Measurements from ENCODE around the gene GNG4. TPM values are rescaled to one million over a fixed set of nuclear protein-coding genes. Genes with fewer than 3 reads are reported as not detected.

The GNG4 gene
- total and polyA plus RNA-seq, 12 donors = 0.22 to 25.8 (median 3.8) TPM; not detected in 2

DNA sequence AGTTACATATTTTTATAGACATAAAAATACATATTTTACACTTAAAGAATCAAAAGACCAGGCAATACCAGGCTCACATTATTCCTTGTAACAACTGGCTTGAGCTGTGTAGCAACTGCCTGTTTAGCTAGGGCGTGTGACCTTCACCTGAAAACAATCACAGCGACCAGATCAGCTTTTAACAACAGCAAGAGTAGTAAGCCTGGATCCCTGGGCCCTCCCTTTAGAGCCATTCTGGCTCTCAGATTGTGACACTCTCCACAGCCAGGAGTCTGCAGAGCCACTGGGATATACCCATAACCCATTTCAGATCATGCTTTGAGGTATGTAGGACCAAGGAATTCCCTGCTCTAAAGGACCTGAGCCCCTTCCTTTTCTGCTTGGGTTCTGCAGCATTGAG lies 29.4 kb upstream of the GNG4 start:
- Histone ChIP-seq H3K36me3 (replicated peaks in 1 of 2) (peaks cover 0 to 11% of the 10 kb centered on the region in 2 donors), H3K9me3 (replicated peaks in 1 of 3) (no peaks in the 10 kb centered on the region), H3K27me3 (no peaks in the 10 kb centered on the region), H3K4me3 (no peak overlapping the region), H3K4me1 (replicated peaks in 1 of 2) (peaks cover 4 to 15% of the 10 kb centered on the region in 2 donors), H3K27ac (no peak overlapping the region)
- no peak for TF ChIP-seq CTCF (IDR thresholded peaks at IDR 0.05)
- no peak for TF ChIP-seq POLR2A (IDR thresholded peaks at IDR 0.05)
- 52 to 63% (median 58%) methylated on average over 2 of the region's 2 CpGs for WGBS, 4 donors
- intact Hi-C loops (cut with DNase I) = no loop called here
- peak in 6 of 7 donors; percentile 18 to 62 (median 38) for DNase-seq

DNA sequence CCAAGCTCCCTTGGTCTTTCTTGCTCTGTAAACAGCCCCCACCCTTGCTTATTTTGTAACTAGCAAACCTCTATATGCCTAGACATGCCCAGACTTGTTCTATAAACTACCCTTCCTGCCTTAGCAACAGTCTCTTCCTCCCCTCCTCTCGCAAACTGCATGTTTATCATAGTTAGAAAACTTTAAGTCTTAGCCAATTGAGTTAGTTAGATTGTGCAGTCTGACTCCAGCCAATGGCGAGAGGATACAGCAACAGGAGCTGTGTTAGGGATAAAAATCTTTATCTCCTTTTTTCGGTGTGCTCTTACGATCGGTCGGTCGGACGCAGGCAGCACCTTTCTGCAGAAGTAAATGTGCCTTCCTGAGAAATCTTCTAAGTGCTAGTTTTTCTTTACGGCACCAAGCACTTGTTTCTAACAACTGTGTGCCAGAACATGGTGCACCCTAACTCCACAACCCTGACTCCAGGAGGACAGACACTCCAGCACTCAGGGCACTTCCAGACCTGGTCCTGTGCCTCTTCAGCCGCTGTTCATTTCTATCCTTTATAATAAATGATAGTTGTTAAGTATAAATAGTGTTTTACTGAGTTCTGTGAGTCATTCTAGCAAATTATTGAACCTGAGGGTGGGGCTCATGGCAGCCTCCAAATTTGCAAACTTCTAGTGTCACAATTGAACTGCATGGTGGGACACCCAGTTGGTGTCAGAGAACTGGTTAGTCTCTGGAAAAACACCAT lies 25.7 kb upstream of the GNG4 start:
- DNase-seq = no peak
- H3K27ac ChIP-seq = no peak overlapping the region
- no peak overlapping the region for H3K4me3 ChIP-seq
- WGBS, 4 donors = 97 to 99% (median 98%) methylated on average over 10 of the region's 10 CpGs
- peaks cover 0 to 11% of the 10 kb centered on the region in 2 donors for H3K36me3 ChIP-seq (replicated peaks in 1 of 2)
- H3K4me1 ChIP-seq (replicated peaks in 1 of 2) = peaks cover 4 to 15% of the 10 kb centered on the region in 2 donors
- H3K27me3 ChIP-seq = no peaks in the 10 kb centered on the region
- TF ChIP-seq CTCF (IDR thresholded peaks at IDR 0.05) (no peak), POLR2A (IDR thresholded peaks at IDR 0.05) (no peak)
- intact Hi-C loops (cut with DNase I) = no loop called here
- H3K9me3 ChIP-seq (replicated peaks in 1 of 3) = peaks cover 0 to 14% (median 0%) of the 10 kb centered on the region in 3 donors

DNA sequence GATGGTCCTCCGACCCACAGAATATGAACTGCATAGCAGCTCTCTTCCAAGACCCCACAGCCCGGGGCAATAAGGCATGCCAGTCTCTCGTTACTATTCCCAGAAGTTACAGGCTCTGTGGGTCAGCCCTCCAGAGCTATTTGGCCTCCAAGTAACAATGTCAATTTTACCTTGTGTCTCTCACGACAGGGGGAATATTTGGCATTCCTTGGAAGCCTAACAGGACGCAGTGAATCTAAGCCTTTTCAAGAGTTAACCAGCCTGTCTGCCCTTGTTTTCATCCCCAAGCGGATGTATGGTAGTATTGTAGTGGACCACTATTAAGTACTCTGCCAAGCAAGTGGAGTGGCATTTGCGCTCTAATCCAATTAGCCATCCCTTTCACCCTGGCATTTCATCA lies 24.4 kb upstream of the GNG4 start:
- peaks cover 0 to 20% (median 0%) of the 10 kb centered on the region in 3 donors for H3K9me3 ChIP-seq (replicated peaks in 1 of 3)
- TF ChIP-seq CTCF (IDR thresholded peaks at IDR 0.05) (no peak), POLR2A (IDR thresholded peaks at IDR 0.05) (no peak)
- H3K36me3 ChIP-seq (replicated peaks in 1 of 2) = peaks cover 0 to 11% of the 10 kb centered on the region in 2 donors
- no peaks in the 10 kb centered on the region for H3K27me3 ChIP-seq
- intact Hi-C loops (cut with DNase I) = no loop called here
- no peak overlapping the region for H3K4me3 ChIP-seq
- H3K27ac ChIP-seq = no peak overlapping the region
- no peak for DNase-seq
- 78 to 80% (median 79%) methylated on average over 7 of the region's 7 CpGs for WGBS, 4 donors
- peaks cover 0 to 2% of the 10 kb centered on the region in 2 donors for H3K4me1 ChIP-seq (replicated peaks in 1 of 2)

DNA sequence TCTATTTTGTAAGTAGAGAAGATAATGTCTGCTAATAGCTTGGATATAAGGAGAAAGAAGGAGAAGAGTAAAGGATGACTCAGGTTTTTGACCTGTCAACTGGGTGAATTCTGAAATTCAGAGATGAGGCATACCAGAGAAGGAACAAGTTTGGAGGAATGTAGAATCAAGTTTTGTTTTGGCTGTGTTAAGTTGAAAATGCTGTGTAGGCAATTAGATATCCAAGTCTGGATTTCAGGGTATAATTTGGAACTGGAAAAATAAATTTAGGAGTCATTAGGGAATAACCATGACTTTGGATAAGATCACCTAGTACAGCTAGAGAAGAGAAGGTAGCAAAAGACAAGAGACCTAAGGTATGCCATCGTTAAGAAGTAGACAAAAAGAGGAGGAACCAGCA lies 22.4 kb upstream of the GNG4 start:
- Histone ChIP-seq H3K4me3 (no peak overlapping the region), H3K4me1 (replicated peaks in 1 of 2) (no peaks in the 10 kb centered on the region), H3K36me3 (replicated peaks in 1 of 2) (peaks cover 0 to 11% of the 10 kb centered on the region in 2 donors), H3K27me3 (no peaks in the 10 kb centered on the region), H3K9me3 (replicated peaks in 1 of 3) (peaks cover 0 to 20% (median 0%) of the 10 kb centered on the region in 3 donors), H3K27ac (no peak overlapping the region)
- WGBS, 4 donors = 91 to 95% (median 93%) methylated on average over 1 of the region's 1 CpG
- no peak for DNase-seq
- TF ChIP-seq POLR2A (IDR thresholded peaks at IDR 0.05) = no peak
- no peak for TF ChIP-seq CTCF (IDR thresholded peaks at IDR 0.05)
- intact Hi-C loops (cut with DNase I) = no loop called here

Data from adrenal gland (tissue), 12 donors.